GM21528 (cell line): Measurements from ENCODE around the gene POU3F3.
A peak's percentile ranks its signal among the peaks of the same experiment; 100 is the strongest.

Experiments
- ATAC-seq: cut with Tn5 transposase; IDR thresholded peaks from one replicate; pipeline ENCODE4 v1.9.1; 2021; ENCODE audit warnings: mild to moderate bottlenecking, moderate library complexity; ENCODE audit not compliant: unreplicated experiment, low FRiP score

Gene POU3F3

DNA sequence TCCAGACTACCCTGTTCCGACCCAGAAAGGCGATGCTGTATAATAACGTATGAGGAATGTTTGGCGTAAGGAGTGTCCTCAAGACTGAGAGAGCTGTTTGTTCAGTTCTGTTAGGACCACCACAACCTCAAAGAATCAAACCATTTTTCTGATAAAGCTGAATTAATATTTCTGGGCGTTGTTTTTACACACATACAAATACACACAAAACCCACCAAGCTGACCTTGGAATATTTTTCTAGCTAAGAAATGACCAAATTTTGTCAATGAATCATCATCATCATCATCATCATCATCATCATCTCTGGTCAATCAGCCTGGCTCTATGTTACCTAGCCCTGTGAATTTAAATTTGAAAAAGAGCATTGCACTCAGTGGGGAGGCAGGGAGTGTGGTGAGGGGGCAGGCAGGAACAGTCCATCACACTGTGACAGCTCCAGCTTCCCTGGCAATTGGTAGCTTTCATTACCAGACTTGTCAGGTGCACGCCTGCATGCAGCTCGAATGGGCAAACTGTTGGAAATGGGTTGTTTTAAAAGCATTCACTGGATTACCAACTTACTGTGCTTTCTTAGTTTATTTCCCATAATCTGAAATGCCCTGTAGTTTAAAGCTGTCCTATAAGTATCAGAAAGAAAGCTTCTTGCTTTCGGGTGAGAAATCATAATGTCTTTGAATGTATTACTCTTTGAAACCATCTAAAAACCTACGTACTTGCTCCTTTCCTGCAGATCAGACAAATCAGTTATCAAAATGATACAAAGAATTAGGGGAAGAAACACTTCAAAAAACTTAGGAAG, 6.9 kb upstream of the POU3F3 start:
- ATAC-seq: no peak

DNA sequence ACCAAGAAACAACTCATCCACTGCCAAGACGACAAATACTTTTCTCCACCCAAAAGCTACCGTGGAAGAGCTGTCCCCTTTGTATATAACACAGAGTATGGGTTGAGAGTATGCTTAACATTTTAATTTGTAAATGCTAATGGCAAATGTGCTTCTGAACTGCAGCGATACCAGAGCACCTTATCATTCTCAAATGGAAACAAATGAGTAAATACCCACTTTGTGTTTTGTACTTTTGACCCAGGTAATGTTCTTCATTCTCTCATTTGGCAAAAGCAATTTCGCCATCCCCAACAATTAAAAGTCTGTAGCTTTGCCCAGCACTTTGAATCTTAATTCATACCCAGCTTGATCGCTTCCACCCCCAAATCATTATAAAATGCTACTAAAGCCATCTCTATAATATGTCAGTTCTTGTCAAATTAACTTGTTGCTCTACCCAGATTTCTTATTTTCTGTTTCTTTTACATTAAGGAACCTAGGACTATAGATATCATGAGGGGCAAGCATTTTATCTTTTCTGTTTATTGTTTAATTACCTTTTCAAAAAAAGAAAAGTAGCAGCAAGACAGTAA, 6.2 kb upstream of the POU3F3 start:
- ATAC-seq: no peak

DNA sequence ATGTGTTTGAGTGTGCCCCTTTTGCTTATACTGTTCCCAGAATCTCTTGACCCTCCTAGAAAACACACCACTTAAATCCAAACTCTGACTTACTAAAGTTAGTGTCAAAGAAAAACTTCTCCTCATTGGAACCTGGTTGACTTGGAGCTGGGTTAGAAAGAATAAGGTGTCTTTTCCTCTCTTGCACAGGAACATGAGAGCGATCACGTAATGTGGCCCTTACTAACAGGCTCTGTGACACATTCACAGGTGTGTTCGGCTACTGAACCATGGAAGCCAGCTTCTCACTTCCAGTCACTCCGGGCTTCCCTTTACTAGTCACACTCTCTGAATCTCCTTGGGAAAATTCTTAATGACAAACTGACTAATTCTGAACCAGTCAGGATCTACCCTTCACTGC, 5.4 kb upstream of the POU3F3 start:
- ATAC-seq: no peak

DNA sequence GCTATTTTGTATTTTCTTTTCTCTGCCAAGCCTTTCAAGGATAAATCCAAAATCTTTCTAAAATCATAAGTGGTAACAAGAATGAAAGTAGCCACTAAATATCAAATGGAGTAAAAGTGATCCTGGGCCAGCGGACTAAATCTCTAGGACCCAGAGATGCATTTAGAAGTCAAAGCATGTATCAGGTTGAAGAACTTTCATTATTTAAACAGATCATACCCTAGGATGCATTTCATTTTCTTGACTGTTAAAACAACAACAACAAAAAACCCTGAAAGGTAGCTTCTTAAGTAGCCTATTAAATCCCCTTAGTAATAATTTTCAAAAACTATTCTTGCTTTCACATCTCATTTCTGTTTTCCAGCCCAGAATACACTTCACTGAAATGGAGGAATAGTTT, 4.8 kb upstream of the POU3F3 start:
- no peak for ATAC-seq

DNA sequence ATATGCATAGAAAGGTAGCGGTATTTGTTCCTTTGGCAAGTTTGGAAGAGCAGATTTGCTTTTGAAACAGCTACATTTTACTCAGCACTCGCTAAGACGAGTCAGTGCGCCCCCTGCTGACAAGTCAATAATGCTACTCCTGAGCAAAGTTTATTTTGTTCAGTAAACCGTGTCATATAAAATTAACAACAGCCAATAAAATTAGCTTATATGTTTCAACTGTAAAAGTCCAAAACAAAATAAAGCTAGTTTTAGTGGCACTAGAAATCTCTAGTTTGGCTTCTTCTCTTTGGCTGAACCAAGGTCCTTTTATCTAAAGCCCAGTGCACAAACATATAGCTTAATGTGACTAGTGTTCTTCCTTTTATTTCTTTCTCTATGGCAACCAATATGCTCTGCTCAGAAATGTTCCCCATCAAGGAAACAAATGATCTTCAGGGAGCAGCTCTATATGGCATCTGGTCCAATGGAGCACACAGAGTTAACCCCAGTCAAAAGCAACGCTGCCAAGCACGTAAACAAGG, 4.2 kb upstream of the POU3F3 start:
- peak; percentile 55 for ATAC-seq

DNA sequence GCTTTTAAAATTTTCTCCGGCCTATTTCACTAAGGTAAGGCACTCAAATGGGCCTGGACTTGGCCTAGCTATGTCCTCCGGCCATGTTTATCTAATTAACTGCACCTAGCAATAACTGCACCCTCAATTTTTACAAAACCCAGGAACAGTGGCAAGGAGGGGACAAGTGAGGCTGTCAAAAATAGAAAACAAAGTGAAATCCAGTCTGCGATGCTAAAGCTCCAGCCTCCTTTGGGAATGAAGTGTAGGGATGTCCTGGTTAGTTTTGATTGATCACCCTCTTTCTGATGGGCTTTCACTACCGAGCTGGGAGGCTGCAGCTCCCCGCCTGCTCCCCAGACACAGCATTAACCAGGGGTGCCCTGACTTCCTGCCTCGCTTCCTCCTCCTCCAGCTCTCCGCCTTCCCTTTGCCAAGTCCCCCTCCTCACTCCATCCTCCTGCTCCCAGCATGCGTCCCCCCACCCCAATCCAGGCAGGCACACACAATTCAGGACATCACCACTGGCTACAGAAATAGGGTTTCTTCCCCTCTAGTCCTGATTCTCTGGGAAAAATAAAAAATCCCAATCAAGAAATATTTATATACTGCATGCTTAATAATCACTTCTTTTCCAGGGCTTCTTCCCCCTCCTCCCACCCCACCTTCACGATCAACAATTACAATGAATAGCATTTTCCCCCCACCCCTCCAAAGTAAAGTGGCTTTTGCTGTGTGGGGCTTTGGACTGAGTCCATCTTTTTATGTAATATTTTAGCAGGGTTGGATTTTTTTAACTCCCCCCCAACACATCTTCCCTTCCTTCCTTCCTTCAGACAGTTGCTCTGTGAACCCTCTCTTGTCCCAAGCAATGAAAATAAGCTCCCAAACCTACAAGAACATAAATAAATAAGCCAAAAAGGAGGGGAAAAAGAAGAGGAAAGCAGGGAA, 3.3 kb upstream of the POU3F3 start:
- ATAC-seq: no peak

DNA sequence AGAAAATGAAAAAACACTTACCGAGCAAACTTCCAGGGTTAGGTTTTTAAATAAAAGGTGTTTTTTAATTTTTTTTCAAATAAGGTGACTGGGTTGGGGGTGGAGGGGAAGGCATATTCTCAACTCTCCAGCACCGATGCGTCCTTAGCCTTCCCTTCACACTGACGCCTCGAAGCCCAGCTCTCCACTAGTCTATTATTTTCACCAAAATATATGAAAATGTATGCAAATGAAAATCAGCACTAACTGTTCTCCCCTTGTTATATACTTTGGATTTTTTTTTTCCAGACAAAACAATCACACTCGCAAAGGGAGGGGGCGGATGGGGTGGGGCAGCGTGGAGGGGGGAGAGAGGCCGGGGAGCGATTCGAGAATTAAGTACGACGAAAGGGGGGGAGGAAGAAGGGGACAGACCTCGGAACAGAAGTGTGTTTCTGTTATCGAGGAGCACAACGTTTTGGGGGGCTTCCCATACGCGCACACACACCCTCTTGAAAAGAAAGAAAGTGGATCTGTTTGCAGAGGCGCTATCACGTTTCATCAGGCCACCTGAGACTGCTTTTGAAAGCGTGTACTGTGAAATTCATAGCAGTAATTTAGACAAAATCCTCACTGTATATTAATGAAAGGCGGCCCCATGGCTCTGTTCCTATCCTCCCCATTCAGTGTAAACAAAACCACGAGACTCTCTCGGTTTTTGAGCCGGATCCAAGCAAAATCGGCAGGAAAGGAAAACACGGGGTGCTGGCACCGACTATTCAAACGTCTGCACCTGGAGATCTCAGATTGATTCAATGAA, 2.4 kb upstream of the POU3F3 start:
- ATAC-seq: no peak

DNA sequence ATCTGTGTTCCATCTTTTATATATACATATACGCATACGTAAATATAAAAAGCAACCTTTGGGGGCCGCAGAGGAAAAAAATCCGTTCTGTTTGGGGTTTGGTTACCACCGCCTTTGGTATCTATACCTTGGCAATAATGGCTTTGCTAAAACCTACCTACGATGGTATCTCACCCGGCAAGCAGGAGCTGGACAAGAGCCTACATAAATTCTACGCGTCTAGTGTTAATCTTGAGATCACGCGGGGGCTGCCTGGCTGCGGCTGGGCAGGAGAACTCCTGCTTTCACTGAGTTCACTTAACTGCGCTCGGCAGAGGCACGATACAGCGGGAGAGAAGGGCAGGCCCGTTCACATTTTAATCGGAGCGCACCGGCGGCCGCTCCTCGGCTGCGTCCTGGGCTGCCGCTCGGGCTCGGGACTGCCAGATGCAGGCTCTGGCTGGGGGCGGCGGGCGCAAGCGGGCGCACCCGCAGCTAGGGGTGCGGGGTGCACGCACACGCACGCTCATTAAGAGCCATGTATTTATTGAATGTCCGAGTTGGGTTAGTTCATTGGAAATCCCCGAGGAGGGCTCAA, 1.7 kb upstream of the POU3F3 start:
- no peak for ATAC-seq

DNA sequence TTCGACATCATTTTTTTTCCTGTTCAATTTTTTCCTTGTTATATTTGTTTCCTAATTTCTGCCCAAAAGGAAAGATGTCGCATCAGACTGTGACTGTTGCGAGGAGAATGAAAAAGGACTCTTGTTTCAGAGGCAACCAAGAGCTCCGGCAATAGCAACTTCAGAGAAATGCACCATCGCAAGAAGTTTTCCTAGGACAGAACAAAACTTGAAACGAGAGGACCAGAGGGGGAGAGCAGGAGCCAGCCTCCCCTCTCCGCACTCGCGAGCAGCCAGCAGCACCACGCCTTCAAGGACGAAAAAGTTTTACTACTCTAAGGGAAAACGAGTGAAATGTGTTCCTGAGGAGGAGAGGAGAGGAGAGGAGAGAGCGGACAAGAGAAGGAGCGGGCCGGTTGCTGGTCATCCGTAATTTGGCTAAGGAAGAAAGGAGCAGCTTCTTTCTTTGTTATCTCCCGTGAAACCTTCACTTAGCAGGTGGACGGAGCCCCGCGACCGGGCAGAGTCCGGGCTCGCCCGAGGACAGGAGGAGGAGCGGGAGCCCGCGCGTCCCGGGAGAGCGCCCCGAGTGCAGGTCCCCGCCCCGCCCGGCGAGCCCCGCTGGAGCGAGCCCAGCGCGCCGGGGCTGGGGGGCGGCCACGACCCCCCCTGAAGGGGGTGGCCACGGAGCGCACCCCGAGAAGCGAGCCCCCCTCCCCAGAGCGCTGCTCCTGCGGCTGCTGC, 744 bp downstream of the POU3F3 start:
- ATAC-seq: no peak

DNA sequence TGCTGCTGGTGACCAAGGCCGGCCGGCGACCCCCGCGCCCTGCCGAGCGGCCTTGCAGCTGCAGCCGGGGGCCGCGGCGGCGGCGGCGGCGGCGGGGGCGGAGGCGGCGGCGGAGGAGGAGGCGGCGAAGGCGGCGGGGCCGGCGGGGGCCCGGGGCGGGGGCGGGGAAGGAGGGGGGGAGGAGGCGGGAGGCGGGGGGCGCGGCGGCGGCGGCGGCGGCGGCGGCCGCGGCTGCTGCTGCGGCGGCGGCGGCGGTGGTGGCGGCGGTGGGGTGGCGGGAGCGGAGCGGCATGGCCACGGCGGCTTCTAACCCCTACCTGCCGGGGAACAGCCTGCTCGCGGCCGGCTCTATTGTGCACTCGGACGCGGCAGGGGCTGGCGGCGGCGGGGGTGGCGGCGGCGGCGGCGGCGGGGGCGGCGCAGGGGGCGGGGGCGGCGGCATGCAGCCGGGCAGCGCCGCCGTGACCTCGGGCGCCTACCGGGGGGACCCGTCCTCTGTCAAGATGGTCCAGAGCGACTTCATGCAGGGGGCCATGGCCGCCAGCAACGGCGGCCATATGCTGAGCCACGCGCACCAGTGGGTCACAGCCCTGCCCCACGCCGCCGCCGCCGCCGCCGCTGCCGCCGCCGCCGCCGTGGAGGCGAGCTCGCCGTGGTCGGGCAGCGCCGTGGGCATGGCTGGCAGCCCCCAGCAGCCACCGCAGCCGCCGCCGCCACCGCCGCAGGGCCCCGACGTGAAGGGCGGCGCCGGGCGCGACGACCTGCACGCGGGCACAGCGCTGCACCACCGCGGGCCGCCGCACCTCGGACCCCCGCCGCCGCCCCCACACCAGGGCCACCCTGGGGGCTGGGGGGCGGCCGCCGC, 1.5 kb downstream of the POU3F3 start:
- no peak for ATAC-seq

DNA sequence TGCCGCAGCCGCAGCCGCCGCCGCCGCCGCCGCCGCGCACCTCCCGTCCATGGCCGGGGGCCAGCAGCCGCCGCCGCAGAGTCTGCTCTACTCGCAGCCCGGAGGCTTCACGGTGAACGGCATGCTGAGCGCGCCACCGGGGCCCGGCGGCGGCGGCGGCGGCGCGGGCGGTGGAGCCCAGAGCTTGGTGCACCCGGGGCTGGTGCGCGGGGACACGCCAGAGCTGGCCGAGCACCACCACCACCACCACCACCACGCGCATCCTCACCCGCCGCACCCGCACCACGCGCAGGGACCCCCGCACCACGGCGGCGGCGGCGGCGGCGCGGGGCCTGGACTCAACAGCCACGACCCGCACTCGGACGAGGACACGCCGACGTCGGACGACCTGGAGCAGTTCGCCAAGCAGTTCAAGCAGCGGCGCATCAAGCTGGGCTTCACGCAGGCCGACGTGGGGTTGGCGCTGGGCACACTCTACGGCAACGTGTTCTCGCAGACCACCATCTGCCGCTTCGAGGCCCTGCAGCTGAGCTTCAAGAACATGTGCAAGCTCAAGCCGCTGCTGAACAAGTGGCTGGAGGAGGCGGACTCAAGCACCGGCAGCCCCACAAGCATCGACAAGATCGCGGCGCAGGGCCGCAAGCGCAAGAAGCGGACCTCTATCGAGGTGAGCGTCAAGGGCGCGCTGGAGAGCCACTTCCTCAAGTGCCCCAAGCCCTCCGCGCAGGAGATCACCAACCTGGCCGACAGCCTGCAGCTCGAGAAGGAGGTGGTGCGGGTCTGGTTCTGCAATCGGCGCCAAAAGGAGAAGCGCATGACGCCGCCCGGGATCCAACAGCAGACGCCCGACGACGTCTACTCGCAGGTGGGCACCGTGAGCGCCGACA, 2.4 kb downstream of the POU3F3 start:
- ATAC-seq: no peak

DNA sequence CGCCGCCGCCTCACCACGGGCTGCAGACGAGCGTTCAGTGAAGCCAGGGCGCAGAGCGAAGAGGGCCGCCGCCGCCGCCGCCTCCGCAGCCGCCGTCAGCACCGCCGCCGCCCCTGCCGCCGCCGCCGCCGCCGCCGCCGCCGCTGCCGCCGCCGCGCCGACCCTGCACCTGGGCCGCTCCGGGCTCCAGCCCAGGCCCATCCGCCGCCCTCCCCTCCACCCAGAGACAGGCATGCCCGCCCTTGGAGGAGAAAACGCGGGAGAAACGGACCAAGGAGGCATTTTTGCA, 3.0 kb downstream of the POU3F3 start:
- no peak for ATAC-seq

DNA sequence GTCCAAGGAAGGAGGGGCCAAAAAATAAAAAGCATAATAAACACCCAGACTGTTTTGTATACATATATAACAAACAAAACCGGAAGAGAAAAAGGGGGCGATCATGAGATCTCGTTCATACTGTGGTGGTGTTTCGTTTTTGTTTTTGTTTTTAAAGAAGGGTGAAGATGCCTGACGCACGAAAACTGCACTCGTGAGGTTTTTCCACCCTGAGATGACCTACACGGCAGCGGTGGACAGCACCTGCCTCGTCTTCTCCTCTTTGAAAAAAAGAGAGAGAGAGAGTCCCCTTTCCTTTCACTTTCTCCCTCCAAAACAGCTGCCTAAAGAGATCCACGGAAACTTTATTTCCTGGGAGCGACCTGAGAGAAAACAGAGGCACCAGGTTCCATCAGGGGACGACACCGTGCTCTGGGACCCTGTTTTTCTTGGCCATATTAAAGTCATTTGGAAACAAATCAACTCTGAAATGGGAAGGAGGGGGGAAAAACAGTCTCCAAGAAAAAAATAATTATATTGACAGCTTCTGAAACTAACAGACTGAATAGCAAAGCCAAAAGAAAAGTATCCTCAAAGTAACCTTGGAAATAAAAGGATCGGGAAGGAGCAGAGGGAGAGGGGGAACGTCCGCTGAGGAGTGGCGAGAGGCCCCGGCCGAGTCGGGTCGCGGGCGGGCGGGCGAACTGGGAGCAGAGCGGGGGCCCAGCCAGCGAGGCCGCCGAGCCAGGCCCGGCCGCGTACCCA, 3.5 kb downstream of the POU3F3 start:
- no peak for ATAC-seq

DNA sequence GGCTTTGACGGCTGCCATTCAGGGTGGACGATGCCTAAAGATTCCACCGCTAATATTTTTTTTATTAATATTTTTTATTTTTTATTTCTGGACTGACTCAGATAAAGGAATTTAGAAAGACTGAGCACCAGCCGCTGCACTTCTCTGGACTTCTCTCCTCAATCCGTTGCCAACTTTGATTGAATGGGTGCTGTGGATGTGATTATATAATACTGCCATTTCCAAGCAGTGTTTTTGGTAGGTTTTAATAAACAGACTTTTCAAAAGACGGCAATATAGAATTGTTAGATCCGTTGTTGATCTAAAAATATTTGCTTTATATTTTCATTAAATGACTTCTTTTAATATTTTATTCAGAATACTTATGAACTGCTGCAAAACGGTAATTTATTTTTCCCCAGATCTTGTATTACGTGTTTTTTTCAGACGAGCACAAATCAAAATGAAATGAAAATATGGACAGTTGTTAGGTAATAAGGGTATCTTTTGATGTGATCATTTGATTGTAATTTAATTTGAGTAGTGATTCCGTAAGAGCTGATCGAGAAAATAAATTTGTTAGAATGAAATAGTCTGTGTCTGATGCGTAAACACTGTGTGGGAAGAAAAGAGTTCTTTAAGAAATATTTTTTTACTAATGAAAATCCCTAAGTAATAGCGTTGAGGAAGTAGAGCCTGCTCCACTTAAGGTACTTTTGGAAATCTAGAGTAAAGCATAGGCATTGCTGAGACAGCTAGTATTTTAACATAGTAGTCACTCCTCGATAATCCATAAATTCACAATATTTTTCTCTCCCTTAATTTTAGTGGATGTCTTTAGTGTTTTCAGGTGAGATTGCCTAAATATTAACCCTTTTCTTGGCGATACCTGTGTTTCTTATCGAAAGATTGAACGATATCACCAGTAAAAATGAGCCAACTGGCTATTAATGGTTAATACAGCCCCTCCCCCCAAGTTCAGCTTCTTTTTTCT, 4.4 kb downstream of the POU3F3 start:
- ATAC-seq: no peak

DNA sequence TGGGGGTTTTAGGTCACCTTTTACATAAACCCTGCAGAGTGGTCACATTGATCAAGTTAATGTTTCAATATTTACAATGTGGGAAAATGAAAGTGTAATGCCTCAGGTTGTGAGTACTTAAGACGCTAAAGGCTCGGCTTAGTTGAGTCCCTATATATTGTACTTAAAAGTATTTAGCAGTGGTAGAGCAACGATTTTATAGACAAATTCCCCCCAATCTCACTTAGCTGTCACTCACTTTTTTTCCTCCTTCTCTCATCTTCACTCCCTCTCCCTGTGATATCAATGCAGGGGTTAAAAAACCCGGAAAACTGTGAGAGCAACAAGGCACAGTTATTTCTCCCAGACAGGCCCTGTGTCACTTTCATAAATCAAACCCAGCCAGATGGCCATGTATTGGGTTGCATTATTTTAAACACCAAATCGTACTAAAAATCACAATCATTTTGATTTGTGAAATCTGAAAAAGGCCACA, 5.4 kb downstream of the POU3F3 start:
- ATAC-seq: no peak
